HepG2 (cell line): Measurements from ENCODE around the gene P2RX6. TPM values are rescaled to one million over a fixed set of nuclear protein-coding genes. Genes with fewer than 3 reads are reported as not detected.

Experiments used
- ATF1 ChIP-seq: IDR thresholded peaks from 2 replicates; pipeline ENCODE4 v1.6.1; 2016; ENCODE audit warnings: mild to moderate bottlenecking, control low read depth
- BRCA1 ChIP-seq: sonication (generic); formaldehyde crosslinking; IDR thresholded peaks from 2 replicates; pipeline ENCODE4 v1.4.0; 2020; ENCODE audit warnings: missing genetic modification reagents
- CREB1 ChIP-seq, 2 experiments: fragments of 450-650 bp in 1 of 2; IDR thresholded peaks; 2 replicates each; pipeline ENCODE4 v1.6.1; 2016 to 2017; ENCODE audit warnings: control low read depth in 1 of 2, mild to moderate bottlenecking in 1 of 2, missing compliant biosample characterization in 1 of 2, missing genetic modification characterization in 1 of 2
- HNRNPL ChIP-seq: fragments of 200-400 bp; formaldehyde crosslinking; IDR thresholded peaks from 2 replicates; pipeline ENCODE4 v1.6.1; 2017; ENCODE audit warnings: mild to moderate bottlenecking, low read depth, low read length
- KLF15 ChIP-seq: sonication (generic); formaldehyde crosslinking; IDR thresholded peaks from 2 replicates; pipeline ENCODE4 v1.8.1; 2023; ENCODE audit warnings: borderline replicate concordance, mild to moderate bottlenecking, inconsistent platforms, missing genetic modification reagents, mixed read lengths
- KLF16 ChIP-seq, 2 experiments: sonication (generic) in 1 of 2; formaldehyde crosslinking in 1 of 2; IDR thresholded peaks; 2 replicates each; pipeline versions ENCODE4 v1.6.1 to v1.8.0; 2016 to 2023; ENCODE audit warnings: missing genetic modification reagents in 2 of 2, missing compliant biosample characterization in 1 of 2
- MAF1 ChIP-seq: sonication (generic); formaldehyde crosslinking; IDR thresholded peaks from 2 replicates; pipeline ENCODE4 v1.5.0; 2020; ENCODE audit warnings: missing genetic modification reagents, borderline replicate concordance
- MED13 ChIP-seq: sonication (generic); formaldehyde crosslinking; IDR thresholded peaks from 2 replicates; pipeline ENCODE4 v1.5.0; 2020; ENCODE audit warnings: missing genetic modification reagents
- NCOA5 ChIP-seq: sonication (generic); formaldehyde crosslinking; IDR thresholded peaks from 2 replicates; pipeline ENCODE4 v1.4.0; 2020; ENCODE audit warnings: missing genetic modification reagents
- NFRKB ChIP-seq: fragments of 450-650 bp; IDR thresholded peaks from 2 replicates; pipeline ENCODE4 v1.6.1; 2017
- RBM22 ChIP-seq: fragments of 200-400 bp; formaldehyde crosslinking; optimal IDR thresholded peaks from 2 replicates; pipeline ENCODE3; 2017; ENCODE audit warnings: mild to moderate bottlenecking, low read length, moderate library complexity
- SETDB1 ChIP-seq: sonication (generic); formaldehyde crosslinking; IDR thresholded peaks from 2 replicates; pipeline ENCODE4 v1.5.1; 2020; ENCODE audit warnings: missing genetic modification reagents, mild to moderate bottlenecking, borderline replicate concordance
- SMARCC2 ChIP-seq: fragments of 450-650 bp; IDR thresholded peaks from 2 replicates; pipeline ENCODE4 v1.6.1; 2017; ENCODE audit warnings: antibody characterized with exemption, mild to moderate bottlenecking
- SP1 ChIP-seq, 2 experiments: fragments of 450-650 bp in 1 of 2; sonication (generic) in 1 of 2; formaldehyde crosslinking in 1 of 2; IDR thresholded peaks; 2 replicates each; pipeline versions ENCODE4 v1.4.0 to v1.6.1; 2016 to 2020; ENCODE audit warnings: missing genetic modification reagents in 1 of 2
- SRSF1 ChIP-seq: fragments of 200-400 bp; formaldehyde crosslinking; optimal IDR thresholded peaks from 2 replicates; pipeline ENCODE3; 2017; ENCODE audit warnings: mild to moderate bottlenecking, low read depth, low read length, moderate library complexity
- ZNF10 ChIP-seq: sonication (generic); formaldehyde crosslinking; IDR thresholded peaks from 2 replicates; pipeline ENCODE4 v1.4.0; 2020; ENCODE audit warnings: mild to moderate bottlenecking, low read depth, missing genetic modification reagents, borderline replicate concordance
- ZNF292 ChIP-seq: sonication (generic); formaldehyde crosslinking; IDR thresholded peaks from 2 replicates; pipeline ENCODE4 v1.8.1; 2022; ENCODE audit warnings: mild to moderate bottlenecking, low read depth, missing genetic modification reagents, borderline replicate concordance
- ZNF367 ChIP-seq: sonication (generic); formaldehyde crosslinking; IDR thresholded peaks from 2 replicates; pipeline ENCODE4 v1.4.0; 2020; ENCODE audit warnings: missing genetic modification reagents, borderline replicate concordance
- ZNF451 ChIP-seq: sonication (generic); formaldehyde crosslinking; IDR thresholded peaks from 2 replicates; pipeline ENCODE4 v1.5.0; 2020; ENCODE audit warnings: mild to moderate bottlenecking, missing genetic modification reagents
- ZNF547 ChIP-seq: sonication (generic); formaldehyde crosslinking; IDR thresholded peaks from 2 replicates; pipeline ENCODE4 v1.5.1; 2020; ENCODE audit warnings: mild to moderate bottlenecking, missing genetic modification reagents
- ZNF550 ChIP-seq: sonication (generic); formaldehyde crosslinking; IDR thresholded peaks from 2 replicates; pipeline ENCODE4 v1.4.0; 2020; ENCODE audit warnings: mild to moderate bottlenecking, missing genetic modification reagents, borderline replicate concordance
- ZNF674 ChIP-seq: sonication (generic); formaldehyde crosslinking; IDR thresholded peaks from 2 replicates; pipeline ENCODE4 v1.5.0; 2020; ENCODE audit warnings: low read depth, mild to moderate bottlenecking, missing genetic modification reagents
- ZNF724P ChIP-seq: sonication (generic); formaldehyde crosslinking; IDR thresholded peaks from 2 replicates; pipeline ENCODE4 v1.8.0; 2022; ENCODE audit warnings: missing genetic modification reagents, borderline replicate concordance
- polyA plus RNA-seq, 8 experiments: library from polyadenylated mRNA; depleted of rRNA in 3 of 8; stranded (reverse) in 7 of 8; unstranded in 1 of 8; fragments of >200 nt; fragmentation: Illumina TruSeq in 4 of 8; extraction: Trizol in 4 of 8; gene quantifications; 2 replicates each; pipeline versions ENCODE4 v1.2.1 to v1.2.3, GENCODE V29; 2011 to 2016; ENCODE audit warnings: low read depth in 4 of 8, missing spikeins in 1 of 8, mixed read lengths in 1 of 8; ENCODE audit not compliant: insufficient read depth in 1 of 8
- total RNA-seq, 5 experiments: library from RNA; depleted of rRNA; stranded (reverse); fragments of >200 nt; fragmentation: Illumina TruSeq; extraction: Trizol; gene quantifications; 2 replicates each; pipeline ENCODE4 v1.2.3, GENCODE V29; 2016; ENCODE audit warnings: low read depth in 1 of 5
- TF ChIP-seq, protein P1 (sequence below): sonication (generic); formaldehyde crosslinking; IDR thresholded peaks from 2 replicates; pipeline ENCODE4 v1.4.0; 2020; ENCODE audit warnings: mild to moderate bottlenecking, missing genetic modification reagents
- TF ChIP-seq, protein P2 (sequence below): IDR thresholded peaks from 2 replicates; pipeline ENCODE4 v1.6.1; 2012; ENCODE audit warnings: low read depth, low read length, improper control_type of control experiment
- TF ChIP-seq, protein P3 (sequence below): sonication (generic); formaldehyde crosslinking; IDR thresholded peaks from 2 replicates; pipeline ENCODE4 v1.4.0; 2020; ENCODE audit warnings: mild to moderate bottlenecking, missing genetic modification reagents, borderline replicate concordance

P2RX6 gene
- total and polyA plus RNA-seq, 2 of the 13 experiments (the other 11 are each of a cell fraction or from before 2014, with no cell fraction given): 0.04 to 0.12 TPM

DNA sequence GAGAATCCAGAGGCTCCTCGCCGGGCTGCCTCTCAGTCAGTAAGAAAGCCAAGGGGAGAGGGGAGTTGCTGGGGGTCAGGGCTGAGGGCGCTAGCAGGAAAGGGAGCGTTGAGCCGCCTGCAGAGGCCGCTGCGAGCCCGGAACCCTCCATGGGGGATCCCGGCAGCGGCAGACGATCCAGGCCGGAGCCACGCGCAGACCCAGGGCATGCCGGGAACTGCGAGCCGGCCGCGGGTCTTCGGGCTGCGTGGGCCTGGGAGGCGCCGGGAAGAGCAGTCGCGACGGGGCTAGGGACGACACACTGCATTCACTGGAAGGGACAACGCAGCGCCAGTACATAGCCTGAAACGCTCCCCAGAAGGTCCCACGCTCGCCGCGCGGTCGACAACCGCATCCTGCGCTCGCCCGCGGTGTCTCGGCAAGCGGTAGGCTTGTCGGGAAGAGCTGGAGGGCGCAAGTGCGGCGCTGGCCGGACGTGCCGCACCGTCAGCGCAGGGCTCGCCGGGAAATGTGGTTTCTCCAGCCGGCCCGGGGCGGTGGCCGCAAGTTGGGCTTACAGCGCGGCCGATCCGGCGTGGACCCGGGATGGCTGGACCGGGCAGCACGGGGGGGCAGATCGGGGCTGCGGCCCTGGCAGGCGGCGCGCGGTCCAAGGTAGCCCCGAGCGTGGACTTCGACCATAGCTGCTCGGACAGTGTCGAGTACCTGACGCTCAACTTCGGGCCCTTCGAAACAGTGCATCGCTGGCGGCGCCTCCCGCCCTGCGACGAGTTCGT lies 33.0 kb upstream of the P2RX6 start, which contains the start of gene LZTR1 (continued):
- TF ChIP-seq BRCA1 (CRISPR knock-in tag) (peak; percentile 87; the same call in 1 of the 2 replicates), SRSF1 (no peak), MED13 (CRISPR knock-in tag) (peak; percentile 84; the same call in 1 of the 2 replicates), SETDB1 (CRISPR knock-in tag) (no peak), ZNF10 (CRISPR knock-in tag) (no peak), ZNF367 (peak; percentile 54; the same call in 1 of the 2 replicates), ZNF547 (peak; percentile 85), SMARCC2 (no peak), HNRNPL (0 out of 2 replicates have a peak, but pooled peaks have one; percentile 31), ATF1 (no peak), RBM22 (peak; percentile 93), ZNF674 (CRISPR knock-in tag) (0 out of 2 replicates have a peak, but pooled peaks have one; percentile 89), ZNF292 (CRISPR knock-in tag) (no peak), ZNF451 (peak; percentile 89), ZNF724P (CRISPR knock-in tag) (peak; percentile 62; the same call in 1 of the 2 replicates), NCOA5 (CRISPR knock-in tag) (peak; percentile 82; the same call in 1 of the 2 replicates), CREB1 (IDR thresholded peaks at IDR 0.05) (peak; percentile 51; the same call in 1 of the 2 replicates), CREB1 (CRISPR knock-in tag; IDR thresholded peaks at IDR 0.05) (peak; percentile 67; the same call in 1 of the 2 replicates), KLF16 (CRISPR knock-in tag; IDR thresholded peaks at IDR 0.05) (peak in 1 of 2 experiments; percentile 91; a peak in 1 of 4 replicates), NFRKB (no peak), MAF1 (peak; percentile 93), KLF15 (0 out of 2 replicates have a peak, but pooled peaks have one; percentile 72), ZNF550 (CRISPR knock-in tag) (no peak), SP1 (IDR thresholded peaks at IDR 0.05) (no peak), SP1 (CRISPR knock-in tag; IDR thresholded peaks at IDR 0.05) (peak; percentile 52; the same call in 1 of the 2 replicates)
- TF ChIP-seq, protein P1, sequence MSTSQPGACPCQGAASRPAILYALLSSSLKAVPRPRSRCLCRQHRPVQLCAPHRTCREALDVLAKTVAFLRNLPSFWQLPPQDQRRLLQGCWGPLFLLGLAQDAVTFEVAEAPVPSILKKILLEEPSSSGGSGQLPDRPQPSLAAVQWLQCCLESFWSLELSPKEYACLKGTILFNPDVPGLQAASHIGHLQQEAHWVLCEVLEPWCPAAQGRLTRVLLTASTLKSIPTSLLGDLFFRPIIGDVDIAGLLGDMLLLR (CRISPR knock-in tag): peak; percentile 84
- TF ChIP-seq, protein P2, sequence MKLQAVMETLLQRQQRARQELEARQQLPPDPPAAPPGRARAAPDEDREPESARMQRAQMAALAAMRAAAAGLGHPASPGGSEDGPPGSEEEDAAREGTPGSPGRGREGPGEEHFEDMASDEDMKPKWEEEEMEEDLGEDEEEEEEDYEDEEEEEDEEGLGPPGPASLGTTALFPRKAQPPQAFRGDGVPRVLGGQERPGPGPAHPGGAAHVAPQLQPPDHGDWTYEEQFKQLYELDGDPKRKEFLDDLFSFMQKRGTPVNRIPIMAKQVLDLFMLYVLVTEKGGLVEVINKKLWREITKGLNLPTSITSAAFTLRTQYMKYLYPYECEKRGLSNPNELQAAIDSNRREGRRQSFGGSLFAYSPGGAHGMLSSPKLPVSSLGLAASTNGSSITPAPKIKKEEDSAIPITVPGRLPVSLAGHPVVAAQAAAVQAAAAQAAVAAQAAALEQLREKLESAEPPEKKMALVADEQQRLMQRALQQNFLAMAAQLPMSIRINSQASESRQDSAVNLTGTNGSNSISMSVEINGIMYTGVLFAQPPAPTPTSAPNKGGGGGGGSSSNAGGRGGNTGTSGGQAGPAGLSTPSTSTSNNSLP: no peak
- TF ChIP-seq, protein P3, sequence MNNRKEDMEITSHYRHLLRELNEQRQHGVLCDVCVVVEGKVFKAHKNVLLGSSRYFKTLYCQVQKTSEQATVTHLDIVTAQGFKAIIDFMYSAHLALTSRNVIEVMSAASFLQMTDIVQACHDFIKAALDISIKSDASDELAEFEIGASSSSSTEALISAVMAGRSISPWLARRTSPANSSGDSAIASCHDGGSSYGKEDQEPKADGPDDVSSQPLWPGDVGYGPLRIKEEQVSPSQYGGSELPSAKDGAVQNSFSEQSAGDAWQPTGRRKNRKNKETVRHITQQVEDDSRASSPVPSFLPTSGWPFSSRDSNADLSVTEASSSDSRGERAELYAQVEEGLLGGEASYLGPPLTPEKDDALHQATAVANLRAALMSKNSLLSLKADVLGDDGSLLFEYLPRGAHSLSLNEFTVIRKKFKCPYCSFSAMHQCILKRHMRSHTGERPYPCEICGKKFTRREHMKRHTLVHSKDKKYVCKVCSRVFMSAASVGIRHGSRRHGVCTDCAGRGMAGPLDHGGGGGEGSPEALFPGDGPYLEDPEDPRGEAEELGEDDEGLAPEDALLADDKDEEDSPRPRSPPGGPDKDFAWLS: no peak
